ENCODE results near the gene NLGN2. TPM values are rescaled to one million over a fixed set of nuclear protein-coding genes. Genes with fewer than 3 reads are reported as not detected.
A peak's percentile ranks its signal among the peaks of the same experiment; 100 is the strongest.

The NLGN2 gene
- total RNA-seq, 1 donor from 2014 or later, result 3.9 TPM

DNA sequence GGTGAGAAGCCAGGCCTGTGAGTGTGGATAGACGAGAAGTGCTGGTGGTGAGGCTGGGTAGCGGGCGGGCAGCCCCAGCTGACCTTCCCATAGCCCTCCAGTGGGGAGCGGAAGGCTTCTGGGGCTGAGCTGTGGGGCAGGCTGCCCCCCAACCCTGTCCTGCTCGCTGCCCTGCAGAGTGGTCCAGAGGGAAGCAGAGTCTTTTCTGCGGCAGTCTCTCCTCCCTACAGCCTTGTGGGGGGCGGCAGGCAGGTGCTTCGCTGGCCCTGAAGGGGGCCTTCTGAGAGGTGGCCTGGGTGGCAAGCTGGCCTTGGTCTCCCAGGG is 3.7 kb downstream of the NLGN2 start:
- DNase-seq (ENCODE audit: low spot score) (no peak), ATAC-seq (no peak)

DNA sequence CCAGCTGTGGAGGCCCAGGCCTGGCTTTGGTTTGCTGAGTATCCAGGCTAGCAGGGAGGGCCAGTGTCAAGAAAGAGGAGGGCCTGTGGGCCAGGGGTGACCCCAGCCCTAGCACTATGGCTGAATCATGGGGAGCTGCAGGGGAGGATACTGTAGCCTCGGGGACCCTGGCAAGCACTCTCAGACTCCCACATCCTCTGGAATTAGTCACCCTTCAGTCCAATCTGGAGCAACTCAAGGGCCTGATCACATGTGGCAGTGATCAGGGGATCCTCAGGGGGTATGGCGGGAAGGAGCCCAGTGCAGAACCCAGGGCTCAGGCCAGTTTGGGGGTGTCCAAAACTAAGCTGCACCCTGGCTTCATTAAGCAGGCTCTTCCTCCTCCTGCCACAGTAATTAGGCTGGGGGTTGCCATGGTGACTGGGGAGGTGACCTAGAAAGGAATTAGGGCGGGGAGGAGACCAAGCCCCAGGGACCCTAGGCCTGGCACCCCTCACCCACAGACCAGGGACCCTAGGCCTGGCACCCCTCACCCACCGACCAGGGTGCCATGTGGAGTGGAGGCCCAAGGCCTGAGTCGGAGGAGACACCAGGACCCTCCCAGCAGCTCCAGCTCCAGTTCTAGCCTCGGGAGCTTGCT is 5.8 kb downstream of the NLGN2 start:
- ATAC-seq (no peak), DNase-seq (ENCODE audit: low spot score) (no peak)

DNA sequence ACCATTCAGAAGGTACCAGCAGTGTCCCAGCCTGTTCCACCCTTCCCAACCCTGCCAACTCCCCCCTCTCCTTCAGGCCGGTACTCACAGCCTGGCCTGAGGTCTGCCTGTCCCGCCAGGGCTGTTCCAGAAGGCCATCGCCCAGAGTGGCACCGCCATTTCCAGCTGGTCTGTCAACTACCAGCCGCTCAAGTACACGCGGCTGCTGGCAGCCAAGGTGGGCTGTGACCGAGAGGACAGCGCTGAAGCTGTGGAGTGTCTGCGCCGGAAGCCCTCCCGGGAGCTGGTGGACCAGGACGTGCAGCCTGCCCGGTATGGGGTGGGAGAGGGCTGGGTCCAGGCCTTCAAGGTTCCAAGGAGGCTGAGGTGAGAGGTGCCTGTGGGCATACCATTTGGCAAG is 7.2 kb downstream of the NLGN2 start:
- ATAC-seq (no peak), DNase-seq (ENCODE audit: low spot score) (no peak)

DNA sequence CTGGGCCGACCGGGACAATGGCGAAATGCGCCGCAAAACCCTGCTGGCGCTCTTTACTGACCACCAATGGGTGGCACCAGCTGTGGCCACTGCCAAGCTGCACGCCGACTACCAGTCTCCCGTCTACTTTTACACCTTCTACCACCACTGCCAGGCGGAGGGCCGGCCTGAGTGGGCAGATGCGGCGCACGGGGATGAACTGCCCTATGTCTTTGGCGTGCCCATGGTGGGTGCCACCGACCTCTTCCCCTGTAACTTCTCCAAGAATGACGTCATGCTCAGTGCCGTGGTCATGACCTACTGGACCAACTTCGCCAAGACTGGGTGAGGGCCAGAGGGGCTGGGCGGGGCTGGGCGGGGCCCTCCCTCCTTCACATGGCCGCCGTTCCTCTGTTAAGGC is 8.1 kb downstream of the NLGN2 start:
- DNase-seq (ENCODE audit: low spot score) (no peak), ATAC-seq (no peak)

DNA sequence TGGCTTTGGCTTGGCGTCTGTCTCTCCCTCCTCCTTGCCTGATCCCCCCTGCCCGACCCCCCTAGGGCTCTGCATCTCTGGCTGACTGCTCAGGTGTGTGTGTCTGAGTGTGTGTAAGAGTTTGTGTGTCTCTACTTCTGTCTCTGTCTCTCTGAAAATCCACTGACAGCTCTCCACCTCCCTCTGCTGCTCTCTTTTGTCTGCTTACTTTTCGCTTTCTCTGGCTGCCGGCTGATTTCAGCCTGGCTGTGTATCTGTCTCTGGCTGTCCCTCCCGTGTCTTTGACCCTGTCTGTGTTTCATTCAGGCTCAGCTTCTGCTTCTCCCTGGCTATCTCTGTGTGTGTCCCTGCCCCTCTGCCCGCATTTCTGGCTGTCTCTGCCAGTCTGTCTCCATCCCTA is 8.7 kb downstream of the NLGN2 start:
- no peak for DNase-seq (ENCODE audit: low spot score)
- no peak for ATAC-seq

DNA sequence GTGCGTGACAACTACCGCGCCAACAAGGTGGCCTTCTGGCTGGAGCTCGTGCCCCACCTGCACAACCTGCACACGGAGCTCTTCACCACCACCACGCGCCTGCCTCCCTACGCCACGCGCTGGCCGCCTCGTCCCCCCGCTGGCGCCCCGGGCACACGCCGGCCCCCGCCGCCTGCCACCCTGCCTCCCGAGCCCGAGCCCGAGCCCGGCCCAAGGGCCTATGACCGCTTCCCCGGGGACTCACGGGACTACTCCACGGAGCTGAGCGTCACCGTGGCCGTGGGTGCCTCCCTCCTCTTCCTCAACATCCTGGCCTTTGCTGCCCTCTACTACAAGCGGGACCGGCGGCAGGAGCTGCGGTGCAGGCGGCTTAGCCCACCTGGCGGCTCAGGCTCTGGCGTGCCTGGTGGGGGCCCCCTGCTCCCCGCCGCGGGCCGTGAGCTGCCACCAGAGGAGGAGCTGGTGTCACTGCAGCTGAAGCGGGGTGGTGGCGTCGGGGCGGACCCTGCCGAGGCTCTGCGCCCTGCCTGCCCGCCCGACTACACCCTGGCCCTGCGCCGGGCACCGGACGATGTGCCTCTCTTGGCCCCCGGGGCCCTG is 9.5 kb downstream of the NLGN2 start:
- ATAC-seq, result no peak
- no peak for DNase-seq (ENCODE audit: low spot score)

DNA sequence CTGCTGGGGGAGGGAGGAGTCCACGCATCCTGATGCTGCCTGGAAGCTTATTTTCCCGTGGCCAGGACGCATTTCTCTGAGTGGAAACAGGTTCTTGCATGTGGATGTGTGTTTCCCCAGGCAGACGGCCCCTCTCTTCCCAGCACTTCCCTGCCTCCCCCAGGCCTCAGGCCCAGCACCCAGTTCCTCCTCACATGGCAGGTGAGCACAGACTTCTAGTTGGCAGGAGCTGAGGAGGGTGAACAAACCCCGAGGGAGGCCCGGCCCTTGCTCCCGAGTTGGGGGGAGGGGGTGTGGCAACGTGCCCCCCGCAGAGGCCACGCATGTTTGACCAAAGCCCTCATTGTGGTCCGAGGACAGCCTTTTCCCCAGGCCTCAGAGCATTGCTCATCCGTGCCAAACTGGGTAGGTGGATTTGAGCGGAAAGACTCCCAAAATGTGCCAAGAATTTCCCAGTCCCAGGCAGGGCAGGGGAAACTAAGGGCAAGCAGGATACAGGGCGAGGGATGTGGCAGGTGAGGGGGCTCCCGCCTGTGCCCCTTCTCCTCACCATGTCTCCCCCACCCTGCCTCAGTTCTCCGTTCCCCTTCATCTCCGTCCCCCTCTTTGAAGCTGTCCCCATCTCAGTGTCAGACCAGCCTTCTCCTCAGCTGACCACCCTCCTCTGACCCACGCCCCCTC is 11.0 kb downstream of the NLGN2 start:
- ATAC-seq, result no peak
- DNase-seq (ENCODE audit: low spot score), result no peak

DNA sequence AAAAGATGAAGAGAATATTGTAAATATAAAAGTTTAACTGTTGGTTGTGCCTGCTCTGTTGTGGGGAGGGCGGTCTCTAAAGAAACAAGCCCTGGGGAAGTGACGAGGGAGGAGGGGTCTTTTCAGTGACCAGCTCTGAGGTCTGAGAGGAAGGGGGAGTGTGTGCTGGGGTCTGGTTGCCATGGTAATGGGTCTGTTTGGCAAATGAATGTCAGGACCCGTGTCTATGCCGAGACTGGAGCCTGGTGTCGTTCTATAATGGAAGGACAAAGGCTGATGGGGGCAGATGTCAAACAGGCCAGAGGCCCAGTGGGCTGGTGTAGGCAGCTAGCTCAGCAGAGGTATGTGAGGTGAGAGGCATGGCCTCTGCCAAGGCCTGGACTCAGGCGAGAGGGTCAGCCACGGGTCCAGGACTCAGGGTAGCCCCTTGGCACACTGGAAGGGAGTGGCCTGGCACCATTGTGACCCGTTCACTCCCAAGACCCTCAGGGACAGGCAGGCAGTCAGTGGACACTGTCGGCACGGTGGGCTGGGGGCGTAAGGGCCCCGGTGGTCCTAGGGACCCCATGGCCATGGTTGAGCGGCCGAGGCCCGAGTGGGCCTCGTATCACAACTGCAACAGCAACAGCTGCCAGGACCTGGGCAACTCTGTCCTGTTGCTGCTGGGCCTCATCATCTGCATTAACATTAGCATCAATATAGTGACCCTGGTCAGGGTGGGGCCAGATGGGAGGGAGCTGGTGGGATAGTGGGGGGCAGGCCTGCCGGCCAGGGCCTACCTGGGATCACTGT is 12.4 kb downstream of the NLGN2 start, which contains the start of gene SPEM1:
TSS of gene SPEM1 (plus strand) at position 506 of the 792 bp plus-strand sequence. CDS start at position 567, 61 bp downstream.
- no peak for ATAC-seq
- no peak for DNase-seq (ENCODE audit: low spot score)

DNA sequence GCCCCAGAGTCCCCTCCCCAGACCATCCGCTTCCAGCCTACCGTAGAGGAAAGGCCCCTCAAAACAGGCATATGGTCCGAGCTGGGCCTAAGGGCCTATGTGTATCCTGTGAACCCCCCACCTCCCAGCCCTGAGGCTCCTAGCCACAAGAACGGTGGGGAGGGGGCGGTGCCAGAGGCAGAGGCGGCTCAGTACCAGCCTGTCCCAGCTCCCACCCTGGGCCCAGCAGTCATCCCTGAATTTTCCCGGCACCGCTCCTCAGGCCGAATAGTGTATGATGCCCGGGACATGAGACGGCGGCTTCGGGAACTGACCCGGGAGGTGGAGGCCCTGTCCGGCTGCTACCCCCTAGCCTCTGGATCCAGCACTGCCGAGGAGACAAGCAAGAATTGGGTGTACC is 13.5 kb downstream of the NLGN2 start:
- ATAC-seq, result no peak
- DNase-seq (ENCODE audit: low spot score), result no peak

DNA sequence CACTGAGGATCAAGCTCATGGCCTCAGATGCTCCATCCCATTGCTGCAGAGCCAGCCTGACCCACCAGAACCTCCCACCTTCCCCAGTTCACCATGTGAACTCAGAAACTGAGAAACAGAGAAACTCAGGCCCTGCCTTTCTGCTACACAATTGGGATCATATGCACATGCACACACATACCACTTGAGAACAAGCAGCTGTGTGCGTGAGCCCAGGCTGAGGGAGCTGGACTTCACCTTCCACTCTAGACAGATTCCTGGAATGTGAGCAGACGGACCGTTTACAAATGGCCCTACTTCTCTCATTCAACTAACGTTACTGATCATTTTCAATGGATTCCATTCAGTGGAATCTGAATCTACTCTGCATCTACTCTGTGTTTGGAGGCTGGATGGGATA is 16.0 kb downstream of the NLGN2 start:
- DNase-seq (ENCODE audit: low spot score) (no peak), ATAC-seq (no peak)

DNA sequence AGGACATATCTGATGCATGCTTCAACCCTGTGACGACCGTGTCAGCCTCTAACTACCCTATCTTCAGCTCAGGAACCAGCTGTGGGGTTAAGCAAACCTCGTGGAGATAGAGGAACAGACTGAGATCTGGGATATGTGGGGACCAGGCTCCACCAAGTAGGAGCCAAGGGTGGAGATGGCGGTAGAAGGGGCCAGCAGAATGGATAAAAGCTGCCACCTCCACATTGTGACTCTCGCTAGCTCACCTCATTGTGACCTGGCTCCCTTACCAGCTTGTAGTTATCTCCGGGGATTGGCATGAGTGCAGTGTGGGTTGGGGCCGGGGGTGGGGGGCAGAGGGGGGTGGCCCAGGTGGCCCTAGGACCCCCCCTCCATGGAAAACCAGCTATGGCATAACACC is 17.7 kb downstream of the NLGN2 start, which contains the start of gene SPEM2:
TSS of gene SPEM2 (plus strand) at position 301 of the 400 bp plus-strand sequence. CDS start at position 374, 73 bp downstream.
- ATAC-seq, result no peak
- no peak for DNase-seq (ENCODE audit: low spot score)

DNA sequence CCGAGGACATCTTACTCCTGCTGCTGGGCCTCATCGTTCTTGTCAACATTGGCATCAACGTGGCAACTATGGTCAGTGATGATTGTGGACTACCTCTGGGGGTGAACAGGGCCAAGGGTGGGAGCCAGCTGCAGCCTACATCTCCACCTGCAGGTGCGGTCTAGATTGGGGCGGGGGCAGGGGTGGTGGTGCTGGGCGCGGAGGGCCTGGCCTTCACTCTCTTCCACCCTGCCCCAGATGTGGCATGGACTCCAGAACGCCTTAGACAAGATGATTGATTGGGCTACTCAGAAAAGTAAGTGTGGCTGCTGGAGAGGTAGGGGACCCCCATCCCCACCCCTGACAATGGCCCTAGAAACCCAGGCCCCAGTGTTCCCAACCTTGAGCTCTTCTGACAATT is 18.1 kb downstream of the NLGN2 start:
- DNase-seq (ENCODE audit: low spot score) (no peak), ATAC-seq (no peak)

DNA sequence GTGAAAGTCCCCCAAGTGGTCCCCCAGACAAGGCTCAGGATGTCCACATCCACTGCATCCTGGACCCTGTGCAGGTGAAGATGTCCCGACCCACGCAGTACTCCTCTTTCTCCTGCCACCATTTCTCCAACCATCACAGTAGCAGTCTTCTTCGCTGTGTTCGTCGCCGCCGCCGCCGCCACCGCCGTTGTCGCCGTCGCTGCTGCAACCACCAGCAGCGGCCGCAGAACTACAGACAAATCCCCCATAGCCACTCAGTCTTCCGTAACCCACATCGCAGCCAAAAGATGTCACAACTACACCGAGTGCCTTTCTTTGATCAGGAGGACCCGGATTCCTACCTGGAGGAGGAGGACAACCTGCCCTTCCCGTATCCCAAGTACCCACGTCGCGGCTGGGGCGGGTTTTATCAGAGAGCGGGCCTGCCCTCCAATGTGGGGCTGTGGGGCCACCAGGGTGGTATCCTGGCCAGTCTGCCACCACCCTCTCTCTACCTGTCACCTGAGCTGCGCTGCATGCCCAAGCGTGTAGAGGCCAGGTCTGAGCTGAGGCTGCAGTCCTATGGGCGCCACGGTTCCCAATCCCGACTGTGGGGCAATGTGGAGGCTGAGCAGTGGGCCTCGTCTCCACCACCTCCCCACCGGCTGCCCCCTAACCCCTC is 18.7 kb downstream of the NLGN2 start:
- no peak for DNase-seq (ENCODE audit: low spot score)
- ATAC-seq, result no peak

DNA sequence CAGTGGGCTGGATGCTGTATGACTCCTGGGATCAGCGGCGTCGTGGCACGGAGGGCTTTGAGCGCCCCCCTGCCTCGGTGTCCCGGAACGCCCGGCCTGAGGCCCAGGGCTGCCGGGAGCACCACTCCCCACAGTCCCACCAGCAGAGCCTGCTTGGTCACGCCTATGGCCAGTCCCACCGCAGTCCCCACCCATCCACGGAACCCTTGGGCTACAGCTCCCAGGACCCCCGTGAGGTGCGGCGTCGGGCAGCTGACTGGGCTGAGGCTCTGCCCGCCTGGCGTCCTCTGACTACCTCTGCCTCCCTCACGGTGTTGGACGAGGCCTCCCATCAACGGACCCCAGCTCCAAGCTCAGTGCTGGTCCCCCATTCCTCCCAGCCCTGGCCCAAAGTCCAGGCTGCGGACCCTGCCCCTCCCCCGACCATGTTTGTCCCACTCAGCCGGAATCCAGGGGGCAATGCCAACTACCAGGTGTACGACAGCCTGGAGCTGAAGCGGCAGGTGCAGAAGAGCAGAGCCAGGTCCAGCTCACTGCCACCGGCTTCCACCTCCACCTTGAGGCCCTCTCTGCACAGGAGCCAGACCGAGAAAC is 19.3 kb downstream of the NLGN2 start:
- no peak for ATAC-seq
- no peak for DNase-seq (ENCODE audit: low spot score)

DNA sequence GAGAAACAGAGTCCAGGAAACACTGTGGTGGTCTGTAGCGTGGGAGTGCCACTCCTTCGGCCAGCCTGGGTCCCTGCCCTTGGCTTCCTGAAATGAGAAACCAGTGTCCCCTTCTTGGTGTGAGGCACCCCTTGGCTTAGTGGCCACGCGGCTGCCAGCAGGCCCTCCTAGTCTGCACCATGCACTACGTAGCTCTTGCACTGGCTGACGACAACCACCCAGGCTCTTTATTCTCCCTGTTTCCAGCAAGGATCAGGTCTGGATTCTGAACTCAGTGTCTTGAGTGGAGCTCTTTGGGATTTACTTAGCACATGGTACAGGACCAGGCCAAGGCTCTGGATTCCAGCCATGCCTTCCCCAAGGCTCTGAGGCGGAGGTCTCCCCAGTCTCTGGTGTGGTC is 19.9 kb downstream of the NLGN2 start:
- no peak for DNase-seq (ENCODE audit: low spot score)
- no peak for ATAC-seq

DNA sequence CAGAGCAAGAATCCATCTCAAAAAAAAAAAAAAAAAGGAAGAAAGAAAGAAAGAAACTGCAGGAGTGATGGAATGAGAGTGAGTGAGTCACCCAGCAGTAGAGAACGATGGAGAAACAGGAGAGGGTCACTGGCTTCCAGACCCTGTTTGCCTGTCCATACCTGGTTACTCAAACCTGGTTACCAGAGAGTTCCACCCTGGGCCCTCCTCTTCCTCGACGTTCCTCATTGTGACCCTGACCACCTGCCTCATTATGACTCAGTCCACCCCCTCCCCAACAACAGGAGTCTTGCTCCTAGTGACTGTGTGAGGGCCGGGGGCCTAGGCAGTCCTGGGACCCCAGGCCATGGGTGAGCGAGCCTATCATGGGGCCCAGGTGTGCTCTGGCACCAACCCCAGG is 20.9 kb downstream of the NLGN2 start, which contains the start of gene SPEM3:
TSS of gene SPEM3 (plus strand) at position 301 of the 400 bp plus-strand sequence. CDS start at position 347, 46 bp downstream.
- no peak for ATAC-seq
- no peak for DNase-seq (ENCODE audit: low spot score)

DNA sequence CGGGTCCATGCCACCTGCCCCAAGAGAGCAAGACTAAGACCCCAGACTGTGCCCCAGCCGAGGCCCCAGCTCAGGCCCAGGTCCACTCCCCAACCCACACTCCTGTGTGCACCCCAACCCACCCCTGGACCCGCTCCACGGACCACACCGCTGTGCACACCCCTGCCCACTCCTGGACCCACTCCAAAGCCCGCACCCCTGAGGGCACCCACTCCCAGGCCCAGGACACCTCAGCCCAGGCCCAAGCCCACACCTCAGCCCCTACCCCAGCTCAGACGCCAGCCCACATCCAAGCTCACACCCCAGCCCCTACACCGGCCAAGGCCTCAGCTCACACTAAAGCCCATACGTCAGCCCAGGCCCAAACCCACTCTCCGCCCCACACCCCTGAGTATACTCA is 22.1 kb downstream of the NLGN2 start:
- ATAC-seq (no peak), DNase-seq (ENCODE audit: low spot score) (no peak)

DNA sequence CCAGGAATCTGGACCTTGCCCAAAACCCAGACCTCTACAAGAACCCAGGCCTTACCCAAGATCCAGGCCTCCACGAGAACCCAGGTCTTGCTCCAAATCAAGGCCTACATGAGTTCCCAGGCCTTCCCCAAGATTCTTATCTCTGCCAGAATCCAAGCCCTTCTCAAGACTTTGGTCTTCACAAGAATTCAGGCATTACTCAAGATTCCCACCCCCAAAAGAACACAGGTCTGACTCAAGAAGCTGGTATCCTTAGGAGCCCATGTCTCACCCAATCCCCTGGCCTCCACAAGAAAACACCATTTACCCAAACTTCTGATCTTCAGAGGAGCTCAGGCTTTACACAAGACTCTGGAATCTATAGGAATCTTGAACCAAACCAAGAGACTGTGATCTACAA is 23.6 kb downstream of the NLGN2 start:
- no peak for DNase-seq (ENCODE audit: low spot score)
- no peak for ATAC-seq

DNA sequence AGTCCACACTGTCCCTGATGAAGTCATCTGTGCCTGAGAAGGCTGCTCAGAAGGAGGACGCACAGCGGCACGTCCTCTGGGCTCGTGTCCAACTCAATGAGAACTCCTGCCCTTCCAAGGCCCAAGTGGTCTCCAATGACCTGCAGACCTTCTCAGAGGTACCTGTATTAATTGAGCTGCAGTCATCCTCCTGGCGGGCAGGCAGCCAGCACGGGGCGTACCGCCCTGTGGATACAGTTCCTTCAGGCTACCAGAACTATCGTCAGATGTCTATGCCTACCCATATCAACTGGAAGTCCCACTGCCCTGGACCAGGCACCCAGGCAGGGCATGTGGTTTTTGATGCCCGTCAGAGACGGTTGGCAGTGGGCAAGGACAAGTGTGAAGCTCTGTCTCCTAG is 24.7 kb downstream of the NLGN2 start:
- no peak for DNase-seq (ENCODE audit: low spot score)
- ATAC-seq, result no peak

DNA sequence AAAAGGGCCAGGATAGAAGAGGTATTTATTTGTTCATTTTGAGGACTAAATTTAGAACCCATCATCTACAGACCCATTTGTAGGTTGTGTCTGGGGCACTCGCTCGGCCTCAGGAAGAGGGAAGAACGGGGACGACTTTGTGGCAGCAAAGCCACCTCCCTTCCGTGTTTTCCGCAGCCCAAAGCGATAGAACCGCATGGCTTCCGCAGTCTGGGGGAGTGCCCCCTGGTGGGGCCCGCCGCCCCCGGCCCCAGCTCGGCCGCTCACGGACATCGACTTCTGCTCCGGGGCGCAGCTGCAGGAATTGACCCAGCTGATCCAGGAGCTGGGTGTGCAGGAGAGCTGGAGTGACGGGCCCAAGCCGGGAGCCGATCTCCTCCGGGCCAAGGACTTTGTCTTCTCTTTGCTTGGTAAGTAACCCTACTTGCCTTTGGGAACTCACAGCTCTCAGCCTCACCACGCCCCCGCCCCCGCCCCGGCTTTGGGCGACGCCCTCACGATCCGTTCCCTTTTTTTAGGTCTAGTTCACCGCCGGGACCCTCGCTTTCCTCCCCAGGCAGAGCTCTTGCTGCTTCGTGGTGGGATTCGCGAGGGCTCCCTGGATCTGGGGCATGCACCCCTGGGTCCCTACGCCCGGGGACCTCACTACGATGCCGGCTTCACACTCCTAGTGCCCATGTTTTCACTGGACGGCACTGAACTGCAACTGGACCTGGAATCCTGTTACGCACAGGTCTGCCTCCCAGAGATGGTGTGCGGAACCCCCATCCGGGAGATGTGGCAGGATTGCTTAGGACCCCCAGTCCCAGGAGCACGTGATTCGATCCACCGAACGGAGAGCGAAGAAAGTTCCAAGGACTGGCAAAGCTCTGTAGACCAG is 28.3 kb downstream of the NLGN2 start:
- DNase-seq (ENCODE audit: low spot score), result peak; percentile 64
- ATAC-seq, result peak; percentile 3

All from left lobe of liver (tissue), 2 donors.